Neuronal stem cell (in vitro differentiated cells): ENCODE measurements around the gene MICAL2.

Experiments
- DNase-seq: peaks from one replicate; pipeline ENCODE4 v3.0.0-alpha.2; 2013; ENCODE audit warnings: low spot score
- H2AFZ ChIP-seq: one replicate; pipeline ENCODE4 v1.6.1; 2013; ENCODE audit warnings: mild to moderate bottlenecking, low read length, inconsistent platforms
- H2AK5ac ChIP-seq: 2 replicates; pipeline ENCODE4 v1.6.1; 2013; ENCODE audit warnings: low read depth, mild to moderate bottlenecking, inconsistent platforms, low read length, moderate library complexity, mixed read lengths
- H2BK120ac ChIP-seq: 2 replicates; pipeline ENCODE4 v1.6.1; 2013; ENCODE audit warnings: low read depth, mild to moderate bottlenecking, inconsistent platforms, low read length, moderate library complexity, mixed read lengths
- H2BK12ac ChIP-seq: one replicate; pipeline ENCODE4 v1.6.1; 2013; ENCODE audit warnings: low read length, inconsistent platforms
- H2BK15ac ChIP-seq: 2 replicates; pipeline ENCODE4 v1.6.1; 2013; ENCODE audit warnings: mild to moderate bottlenecking, low read length, inconsistent platforms, mixed read lengths
- H2BK5ac ChIP-seq: one replicate; pipeline ENCODE4 v1.6.1; 2013; ENCODE audit warnings: inconsistent platforms, mild to moderate bottlenecking, low read length, moderate library complexity
- H3K14ac ChIP-seq: one replicate; pipeline ENCODE4 v1.6.1; 2013; ENCODE audit warnings: low read length, inconsistent platforms
- H3K18ac ChIP-seq: 2 replicates; pipeline ENCODE4 v1.6.1; 2013; ENCODE audit warnings: low read length, inconsistent platforms
- H3K23ac ChIP-seq: 2 replicates; pipeline ENCODE4 v1.6.1; 2013; ENCODE audit warnings: low read depth, mild to moderate bottlenecking, mixed read lengths, low read length, inconsistent platforms; ENCODE audit not compliant: poor library complexity
- H3K27ac ChIP-seq: replicated peaks from 3 replicates; pipeline ENCODE4 v1.5.1; 2013; ENCODE audit warnings: low read length, inconsistent platforms
- H3K27me3 ChIP-seq, 3 experiments: 2 replicates each; pipeline ENCODE4 v1.6.1; 2013; ENCODE audit warnings: low read length in 3 of 3, mild to moderate bottlenecking in 2 of 3, inconsistent platforms in 1 of 3, low read depth in 1 of 3, mixed read lengths in 1 of 3, moderate library complexity in 1 of 3; ENCODE audit not compliant: control insufficient read depth in 3 of 3, insufficient read depth in 3 of 3
- H3K36me3 ChIP-seq, 2 donors: replicated peaks in 1 of 2; 2 replicates each; pipeline ENCODE4 v1.6.1; 2013; ENCODE audit warnings: low read length in 2 of 2; ENCODE audit not compliant: control insufficient read depth in 2 of 2, insufficient read depth in 2 of 2
- H3K4ac ChIP-seq: 2 replicates; pipeline ENCODE4 v1.6.1; 2013; ENCODE audit warnings: inconsistent platforms, mild to moderate bottlenecking, low read length, moderate library complexity
- H3K4me1 ChIP-seq, 2 donors: 1 replicate in 1 of 2; 2 replicates in 1 of 2; pipeline ENCODE4 v1.6.1; 2013; ENCODE audit warnings: low read length in 2 of 2, low read depth in 1 of 2; ENCODE audit not compliant: control insufficient read depth in 2 of 2, insufficient read depth in 1 of 2
- H3K4me2 ChIP-seq: one replicate; pipeline ENCODE4 v1.6.1; 2013; ENCODE audit warnings: mild to moderate bottlenecking, low read length, inconsistent platforms; ENCODE audit not compliant: insufficient read depth, poor library complexity, severe bottlenecking
- H3K4me3 ChIP-seq, 2 donors: 2 replicates each; pipeline ENCODE4 v1.5.1; 2013; ENCODE audit warnings: low read length in 2 of 2, mild to moderate bottlenecking in 2 of 2, inconsistent platforms in 1 of 2, moderate library complexity in 1 of 2
- H3K79me1 ChIP-seq: one replicate; pipeline ENCODE4 v1.6.1; 2013; ENCODE audit warnings: low read depth, mild to moderate bottlenecking, inconsistent platforms, low read length, moderate library complexity
- H3K9ac ChIP-seq: one replicate; pipeline ENCODE4 v1.6.1; 2013; ENCODE audit warnings: mild to moderate bottlenecking, low read depth, low read length, inconsistent platforms; ENCODE audit not compliant: poor library complexity
- H3K9me3 ChIP-seq, 2 donors: replicated peaks in 1 of 2; 2 replicates each; pipeline versions ENCODE3 to v1.6.1; 2013; ENCODE audit warnings: low read length in 2 of 2, mild to moderate bottlenecking in 2 of 2, inconsistent platforms in 1 of 2, low read depth in 1 of 2, mixed read lengths in 1 of 2, moderate library complexity in 1 of 2; ENCODE audit not compliant: control insufficient read depth in 2 of 2, insufficient read depth in 1 of 2
- H4K8ac ChIP-seq: one replicate; pipeline ENCODE4 v1.6.1; 2013; ENCODE audit warnings: low read depth, mild to moderate bottlenecking, inconsistent platforms, low read length, moderate library complexity
- H4K91ac ChIP-seq: one replicate; pipeline ENCODE4 v1.6.1; 2013; ENCODE audit warnings: low read length, low read depth, mild to moderate bottlenecking, inconsistent platforms; ENCODE audit not compliant: poor library complexity
- WGBS, 2 donors: extraction: QIAGEN DNeasy Blood & Tissue Kit; methylation state at CpG; one replicate each; pipeline ENCODE4 v1.1.7; 2013; ENCODE audit warnings: missing lambda C conversion rate in 2 of 2, mixed read lengths in 1 of 2; ENCODE audit not compliant: insufficient read length in 2 of 2, insufficient replicate concordance in 1 of 2; ENCODE audit errors: extremely low coverage in 2 of 2; 5-methylcytosine and 5-hydroxymethylcytosine counted together

MICAL2 gene

GRCh38 chr11:12246147-12246546 is 135.8 kb downstream of the MICAL2 start:
- Histone ChIP-seq H2BK12ac (no peak overlapping the region), H4K8ac (no peak overlapping the region), H3K27me3 (peaks cover 0 to 3% (median 0%) of the 10 kb centered on the region in 3 experiments), H4K91ac (no peak overlapping the region), H2BK15ac (no peak overlapping the region), H2AFZ (no peak overlapping the region), H3K9ac (no peak overlapping the region), H3K4me2 (no peak overlapping the region), H2AK5ac (no peak overlapping the region), H3K4ac (no peak overlapping the region), H3K18ac (peak overlapping the region; percentile 21), H3K27ac (no peak overlapping the region), H3K4me1 (peaks cover 0 to 4% of the 10 kb centered on the region in 2 donors), H2BK120ac (no peak overlapping the region), H3K79me1 (no peaks in the 10 kb centered on the region), H3K4me3 (no peak overlapping the region), H2BK5ac (no peak overlapping the region), H3K36me3 (no peaks in the 10 kb centered on the region), H3K14ac (no peak overlapping the region), H3K23ac (no peak overlapping the region), H3K9me3 (no peaks in the 10 kb centered on the region)
- no CpG with 5 or more reads among the region's 5 CpGs for WGBS, 2 donors
- DNase-seq, result no peak

- Histone ChIP-seq H2AFZ (no peak overlapping the region), H3K18ac (no peak overlapping the region), H3K27ac (no peak overlapping the region), H3K14ac (no peak overlapping the region), H2BK120ac (no peak overlapping the region), H2BK5ac (no peak overlapping the region), H3K36me3 (no peaks in the 10 kb centered on the region), H3K4me3 (no peak overlapping the region), H4K8ac (no peak overlapping the region), H2BK12ac (no peak overlapping the region), H3K79me1 (no peaks in the 10 kb centered on the region), H3K4me1 (peaks cover 4 to 9% of the 10 kb centered on the region in 2 donors), H3K4me2 (no peak overlapping the region), H3K9ac (no peak overlapping the region), H3K27me3 (peaks cover 0 to 3% (median 0%) of the 10 kb centered on the region in 3 experiments), H2AK5ac (peak overlapping the region; percentile 34), H3K23ac (no peak overlapping the region), H4K91ac (no peak overlapping the region), H3K4ac (no peak overlapping the region), H3K9me3 (no peaks in the 10 kb centered on the region), H2BK15ac (no peak overlapping the region)
- WGBS, 2 donors, result no CpG with 5 or more reads among the region's 4 CpGs
- no peak for DNase-seq
Observed at GRCh38 chr11:12246989-12247388, 136.6 kb downstream of the MICAL2 start.

- no peak overlapping the region for H3K4me3 ChIP-seq
- no peak overlapping the region for H3K9ac ChIP-seq
- no peak overlapping the region for H2AFZ ChIP-seq
- no peak overlapping the region for H2BK5ac ChIP-seq
- H3K23ac ChIP-seq, result no peak overlapping the region
- H3K9me3 ChIP-seq, result no peaks in the 10 kb centered on the region
- no peak overlapping the region for H2AK5ac ChIP-seq
- no peak overlapping the region for H2BK120ac ChIP-seq
- H2BK15ac ChIP-seq, result no peak overlapping the region
- no peak overlapping the region for H3K27ac ChIP-seq
- no peaks in the 10 kb centered on the region for H3K36me3 ChIP-seq
- H3K4ac ChIP-seq, result no peak overlapping the region
- H2BK12ac ChIP-seq, result no peak overlapping the region
- peaks cover 0 to 3% (median 0%) of the 10 kb centered on the region in 3 experiments for H3K27me3 ChIP-seq
- no peak overlapping the region for H3K4me2 ChIP-seq
- no CpG with 5 or more reads among the region's 3 CpGs for WGBS, 2 donors
- no peak overlapping the region for H3K14ac ChIP-seq
- DNase-seq, result no peak
- no peak overlapping the region for H4K91ac ChIP-seq
- no peak overlapping the region for H4K8ac ChIP-seq
- H3K4me1 ChIP-seq, result peaks cover 9 to 12% of the 10 kb centered on the region in 2 donors
- no peak overlapping the region for H3K18ac ChIP-seq
- no peaks in the 10 kb centered on the region for H3K79me1 ChIP-seq
Observed at GRCh38 chr11:12247543-12248254, 137.3 kb downstream of the MICAL2 start.

- WGBS, 2 donors, result no CpG with 5 or more reads among the region's 5 CpGs
- Histone ChIP-seq H3K4me1 (peaks cover 9 to 12% of the 10 kb centered on the region in 2 donors), H3K9ac (no peak overlapping the region), H3K36me3 (no peaks in the 10 kb centered on the region), H4K8ac (no peak overlapping the region), H2AK5ac (no peak overlapping the region), H3K79me1 (no peaks in the 10 kb centered on the region), H2BK12ac (no peak overlapping the region), H2AFZ (no peak overlapping the region), H4K91ac (no peak overlapping the region), H3K23ac (no peak overlapping the region), H3K27ac (no peak overlapping the region), H3K4ac (no peak overlapping the region), H2BK120ac (no peak overlapping the region), H3K14ac (no peak overlapping the region), H2BK5ac (no peak overlapping the region), H3K4me3 (no peak overlapping the region), H3K9me3 (no peaks in the 10 kb centered on the region), H3K27me3 (peaks cover 0 to 3% (median 0%) of the 10 kb centered on the region in 3 experiments), H2BK15ac (no peak overlapping the region), H3K18ac (no peak overlapping the region), H3K4me2 (no peak overlapping the region)
- no peak for DNase-seq
Observed at GRCh38 chr11:12248330-12248729, 137.9 kb downstream of the MICAL2 start.
